Subcutaneous abdominal adipose tissue (tissue), 5 donors: ENCODE results near the gene ATAD2B.
"Not testable (repeated sequence)": the region's sequence is repeated elsewhere in the genome, so short reads cannot be mapped to it uniquely, and the experiment has no call there.

ENCODE experiments used
- H3K27ac ChIP-seq: one replicate; pipeline ENCODE4 v1.7.0; 2013; ENCODE audit warnings: low read depth, mild to moderate bottlenecking, inconsistent platforms, low read length, moderate library complexity
- H3K27me3 ChIP-seq, 5 donors: one replicate each; pipeline ENCODE4 v1.7.0; 2013; ENCODE audit warnings: low read length in 5 of 5, inconsistent platforms in 1 of 5; ENCODE audit not compliant: control insufficient read depth in 5 of 5, insufficient read depth in 4 of 5
- H3K36me3 ChIP-seq, 5 donors: one replicate each; pipeline ENCODE4 v1.7.0; 2013; ENCODE audit warnings: low read length in 5 of 5; ENCODE audit not compliant: control insufficient read depth in 5 of 5, insufficient read depth in 5 of 5
- H3K4me1 ChIP-seq, 5 donors: one replicate each; pipeline ENCODE4 v1.7.0; 2013; ENCODE audit warnings: low read length in 5 of 5, mild to moderate bottlenecking in 3 of 5, moderate library complexity in 1 of 5; ENCODE audit not compliant: control insufficient read depth in 5 of 5, insufficient read depth in 5 of 5
- H3K4me3 ChIP-seq, 5 donors: one replicate each; pipeline ENCODE4 v1.7.0; 2013; ENCODE audit warnings: low read length in 5 of 5, low read depth in 1 of 5
- H3K9ac ChIP-seq, 5 donors: one replicate each; pipeline ENCODE4 v1.7.0; 2013; ENCODE audit warnings: low read length in 5 of 5, mild to moderate bottlenecking in 4 of 5, moderate library complexity in 3 of 5
- H3K9me3 ChIP-seq, 5 donors: one replicate each; pipeline ENCODE4 v1.7.0; 2013; ENCODE audit warnings: low read length in 5 of 5; ENCODE audit not compliant: control insufficient read depth in 5 of 5
- donor health status: healthy.
- donor health status: healthy.
- donor health status: healthy.
- donor health status: healthy.
- donor health status: healthy.

Gene ATAD2B

GRCh38 chr2:23757686-23758433 lies 169.1 kb downstream of the ATAD2B start:
- no peaks in the 10 kb centered on the region for H3K9me3 ChIP-seq
- H3K36me3 ChIP-seq = peaks cover 17 to 30% (median 24%) of the 10 kb centered on the region in 5 donors
- no peak overlapping the region for H3K9ac ChIP-seq
- H3K4me1 ChIP-seq = peaks cover 0 to 4% (median 0%) of the 10 kb centered on the region in 5 donors
- H3K27me3 ChIP-seq = no peaks in the 10 kb centered on the region
- H3K27ac ChIP-seq = no peak overlapping the region
- no peak overlapping the region for H3K4me3 ChIP-seq

- no peak overlapping the region for H3K27ac ChIP-seq
- peaks cover 0 to 4% (median 0%) of the 10 kb centered on the region in 5 donors for H3K4me1 ChIP-seq
- H3K36me3 ChIP-seq = peaks cover 21 to 32% (median 21%) of the 10 kb centered on the region in 5 donors
- no peak overlapping the region for H3K4me3 ChIP-seq
- no peaks in the 10 kb centered on the region for H3K9me3 ChIP-seq
- no peak overlapping the region for H3K9ac ChIP-seq
- H3K27me3 ChIP-seq = no peaks in the 10 kb centered on the region
Measured at GRCh38 chr2:23756593-23757292, 170.2 kb downstream of the ATAD2B start.

- Histone ChIP-seq H3K4me3 (no peak overlapping the region), H3K9me3 (no peaks in the 10 kb centered on the region), H3K27ac (no peak overlapping the region), H3K9ac (no peak overlapping the region), H3K27me3 (no peaks in the 10 kb centered on the region), H3K36me3 (peaks cover 26 to 42% (median 29%) of the 10 kb centered on the region in 5 donors), H3K4me1 (no peaks in the 10 kb centered on the region)
Measured at GRCh38 chr2:23754970-23755369, 172.0 kb downstream of the ATAD2B start.

- Histone ChIP-seq H3K9ac (no peak overlapping the region), H3K27ac (no peak overlapping the region), H3K4me3 (no peak overlapping the region), H3K4me1 (no peaks in the 10 kb centered on the region), H3K36me3 (peaks cover 26 to 46% (median 29%) of the 10 kb centered on the region in 5 donors), H3K27me3 (no peaks in the 10 kb centered on the region), H3K9me3 (no peaks in the 10 kb centered on the region)
Measured at GRCh38 chr2:23753291-23754010, 173.5 kb downstream of the ATAD2B start.

- H3K36me3 ChIP-seq = peaks cover 16 to 37% (median 21%) of the 10 kb centered on the region in 5 donors
- H3K4me1 ChIP-seq = no peaks in the 10 kb centered on the region
- H3K27me3 ChIP-seq = no peaks in the 10 kb centered on the region
- H3K9ac ChIP-seq = no peak overlapping the region
- H3K27ac ChIP-seq = no peak overlapping the region
- no peaks in the 10 kb centered on the region for H3K9me3 ChIP-seq
- H3K4me3 ChIP-seq = no peak overlapping the region
Measured at GRCh38 chr2:23751747-23752265, 175.1 kb downstream of the ATAD2B start.

GRCh38 chr2:23746141-23746863 lies 180.6 kb downstream of the ATAD2B start:
- Histone ChIP-seq H3K36me3 (peaks cover under 1 to 17% (median 5%) of the 10 kb centered on the region in 5 donors), H3K9ac (no peak overlapping the region), H3K27me3 (no peaks in the 10 kb centered on the region), H3K4me3 (no peak overlapping the region), H3K9me3 (no peaks in the 10 kb centered on the region), H3K27ac (no peak overlapping the region), H3K4me1 (peaks cover 3 to 18% (median 13%) of the 10 kb centered on the region in 5 donors)

- H3K4me3 ChIP-seq = no peak overlapping the region
- no peaks in the 10 kb centered on the region for H3K27me3 ChIP-seq
- peaks cover 3 to 18% (median 13%) of the 10 kb centered on the region in 5 donors for H3K4me1 ChIP-seq
- peaks cover 0 to 12% (median 4%) of the 10 kb centered on the region in 5 donors for H3K36me3 ChIP-seq
- no peak overlapping the region for H3K27ac ChIP-seq
- no peaks in the 10 kb centered on the region for H3K9me3 ChIP-seq
- H3K9ac ChIP-seq = no peak overlapping the region
Measured at GRCh38 chr2:23745726-23746105, 181.2 kb downstream of the ATAD2B start.

- Histone ChIP-seq H3K4me3 (no peak overlapping the region), H3K27ac (no peak overlapping the region), H3K4me1 (peaks cover 3 to 18% (median 13%) of the 10 kb centered on the region in 5 donors), H3K9me3 (no peaks in the 10 kb centered on the region), H3K36me3 (peaks cover 0 to 8% (median under 1%) of the 10 kb centered on the region in 5 donors), H3K9ac (no peak overlapping the region), H3K27me3 (no peaks in the 10 kb centered on the region)
Measured at GRCh38 chr2:23745068-23745725, 181.7 kb downstream of the ATAD2B start.

- H3K9ac ChIP-seq, H3K9me3 ChIP-seq, H3K36me3 ChIP-seq, H3K27me3 ChIP-seq, H3K27ac ChIP-seq, H3K4me3 ChIP-seq, H3K4me1 ChIP-seq: not testable (repeated sequence)
Measured at GRCh38 chr2:23736783-23737182, 190.1 kb downstream of the ATAD2B start.
